ENCODE measurements around the gene FBXO24.

GRCh38 chr7:100626055-100626454, 39.9 kb downstream of the FBXO24 start:
- TF ChIP-seq CTCF (conservative IDR thresholded peaks at IDR 0.05; ENCODE audit: low read depth, low read length) = no peak
- no peak for TF ChIP-seq EZH2 (IDR thresholded peaks at IDR 0.05; ENCODE audit: borderline replicate concordance, low read depth, low read length, poor library complexity, severe bottlenecking)
